ENCODE data around the gene SLC25A4.
"Not testable (repeated sequence)": the region's sequence is repeated elsewhere in the genome, so short reads cannot be mapped to it uniquely, and the experiment has no call there.

SLC25A4 gene

DNA sequence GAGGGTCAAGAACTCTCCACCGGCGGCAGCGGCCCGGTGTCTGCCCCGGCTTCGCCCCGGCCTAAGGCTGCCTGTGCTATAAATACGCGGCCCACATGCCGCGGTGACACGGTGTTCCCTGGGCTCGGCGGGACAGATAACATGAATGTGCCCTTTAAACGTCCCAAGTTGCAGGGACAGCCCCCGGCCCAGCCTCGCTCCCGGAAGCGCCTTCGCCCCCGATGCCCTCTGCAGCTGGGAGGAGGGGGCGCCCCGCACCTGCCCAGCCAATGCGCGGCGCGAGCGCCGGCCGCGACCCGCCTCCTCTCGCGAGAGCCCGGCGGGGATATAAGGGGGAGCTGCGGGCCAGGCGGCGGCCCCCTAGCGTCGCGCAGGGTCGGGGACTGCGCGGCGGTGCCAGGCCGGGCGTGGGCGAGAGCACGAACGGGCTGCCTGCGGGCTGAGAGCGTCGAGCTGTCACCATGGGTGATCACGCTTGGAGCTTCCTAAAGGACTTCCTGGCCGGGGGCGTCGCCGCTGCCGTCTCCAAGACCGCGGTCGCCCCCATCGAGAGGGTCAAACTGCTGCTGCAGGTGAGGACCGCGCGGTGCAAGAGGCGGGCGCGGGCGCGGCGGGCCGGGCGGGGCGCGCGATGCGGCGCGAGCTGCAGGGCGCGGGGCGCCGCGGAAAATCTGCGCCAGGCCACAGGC lies at the start of gene SLC25A4:
Gene SLC25A4 (plus strand): TSS at position 355 of the 689 bp plus-strand sequence. CDS start 107 bp downstream, at position 462.
- peak; percentile 57 to 58 for DNase-seq (ENCODE audit: low read depth in 2 of 2)

GRCh38 chr4:185093603-185094002 lies 49.5 kb upstream of the SLC25A4 start:
- DNase-seq (ENCODE audit: low read depth in 2 of 2), result no peak

- DNase-seq (ENCODE audit: low read depth in 2 of 2), result no peak
Measured at GRCh38 chr4:185096032-185096653, 46.9 kb upstream of the SLC25A4 start.

DNA sequence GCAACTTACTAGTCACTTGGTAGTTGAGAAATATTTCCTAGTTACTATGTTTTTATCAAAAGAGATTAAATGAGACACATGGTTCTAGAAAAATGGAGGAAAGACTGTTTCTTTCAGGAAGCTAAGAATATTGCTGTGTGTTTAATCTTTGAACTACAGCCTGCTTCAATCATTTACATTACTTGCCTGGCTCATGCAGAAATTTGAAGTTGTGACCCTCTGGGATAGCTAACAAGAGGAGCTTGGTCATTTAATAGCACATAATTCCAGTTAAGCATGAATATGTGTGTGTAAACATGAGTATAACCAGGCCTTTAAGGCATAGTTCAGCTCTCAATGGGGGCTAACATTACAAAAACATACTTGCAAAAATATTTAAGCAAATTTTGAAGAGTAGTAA lies 44.6 kb upstream of the SLC25A4 start:
- no peak for DNase-seq (ENCODE audit: low read depth in 2 of 2)

- DNase-seq (ENCODE audit: low read depth in 2 of 2), result no peak
Measured at GRCh38 chr4:185099024-185099682, 43.9 kb upstream of the SLC25A4 start.

- DNase-seq (ENCODE audit: low read depth in 2 of 2), result no peak
Measured at GRCh38 chr4:185099940-185100339, 43.1 kb upstream of the SLC25A4 start.

DNA sequence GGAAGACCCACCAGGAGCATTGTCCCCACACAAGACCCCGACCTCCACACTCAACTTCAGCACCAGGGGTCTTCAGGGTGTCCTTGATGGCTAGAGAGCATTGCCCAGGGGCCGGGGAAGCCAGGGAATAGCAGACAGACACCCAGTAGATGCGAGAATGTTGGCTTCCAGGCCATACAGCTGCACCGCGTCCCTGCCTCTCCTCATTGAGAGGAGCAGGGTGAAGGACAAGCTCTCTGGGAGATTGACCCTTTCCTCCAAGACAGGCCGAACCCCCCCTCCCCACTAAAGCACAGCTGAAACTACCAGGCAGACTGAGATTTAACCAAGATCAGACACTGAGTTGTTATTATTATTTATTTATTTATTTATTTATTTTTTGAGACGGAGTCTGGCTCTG lies 42.6 kb upstream of the SLC25A4 start:
- no peak for DNase-seq (ENCODE audit: low read depth in 2 of 2)

DNA sequence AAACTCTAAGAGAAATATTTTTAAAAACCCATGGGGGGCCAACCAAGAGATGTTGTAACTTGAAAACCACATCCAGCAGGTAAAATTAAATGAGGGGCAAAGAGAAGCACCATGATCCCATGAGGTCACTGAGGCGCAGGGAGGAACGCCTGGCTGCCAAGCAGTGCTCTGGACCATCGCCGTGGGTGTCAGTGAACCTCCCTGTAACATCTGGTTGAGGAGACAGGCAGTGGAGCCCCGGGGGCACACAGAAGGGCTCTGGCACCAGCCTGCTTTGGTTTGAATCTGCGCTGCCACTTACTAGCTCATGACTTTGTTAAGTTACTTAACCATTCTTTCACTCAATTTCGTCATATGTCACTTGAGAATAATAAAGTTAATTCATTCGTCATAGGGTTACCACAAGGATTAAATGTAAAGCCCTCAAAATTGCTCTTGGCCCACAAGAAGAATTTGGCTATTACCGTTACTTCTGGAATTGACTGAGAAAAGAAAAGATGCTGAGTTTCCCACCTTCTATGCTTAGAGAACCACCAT lies 41.6 kb upstream of the SLC25A4 start:
- DNase-seq (ENCODE audit: low read depth in 2 of 2), result no peak

- DNase-seq (ENCODE audit: low read depth in 2 of 2), result no peak
Measured at GRCh38 chr4:185104733-185105132, 38.3 kb upstream of the SLC25A4 start.

DNA sequence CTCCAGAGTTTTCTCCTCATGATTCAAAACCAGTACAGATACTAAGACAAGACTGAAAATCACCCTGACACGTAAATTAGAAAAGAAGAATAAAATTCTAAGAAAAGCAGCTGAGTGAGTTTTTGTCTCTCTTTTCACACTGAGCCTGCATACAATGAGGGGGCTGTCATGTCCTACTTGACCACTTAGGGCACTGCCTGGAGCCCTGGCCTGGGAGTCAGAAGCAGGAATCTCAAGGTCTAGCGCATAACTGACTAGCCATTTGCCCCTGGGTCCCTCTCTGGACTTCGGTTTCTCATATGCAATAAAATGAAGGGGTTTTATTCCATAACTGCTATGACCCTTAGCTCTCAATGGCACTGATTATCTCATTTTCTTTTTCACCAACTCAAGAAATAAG lies 36.7 kb upstream of the SLC25A4 start:
- no peak for DNase-seq (ENCODE audit: low read depth in 2 of 2)

- DNase-seq (ENCODE audit: low read depth in 2 of 2), result not testable (repeated sequence)
Measured at GRCh38 chr4:185107574-185107973, 35.5 kb upstream of the SLC25A4 start.

- DNase-seq (ENCODE audit: low read depth in 2 of 2), result no peak
Measured at GRCh38 chr4:185108185-185108584, 34.9 kb upstream of the SLC25A4 start.

- no peak for DNase-seq (ENCODE audit: low read depth in 2 of 2)
Measured at GRCh38 chr4:185108669-185109068, 34.4 kb upstream of the SLC25A4 start.

- no peak for DNase-seq (ENCODE audit: low read depth in 2 of 2)
Measured at GRCh38 chr4:185109736-185110135, 33.3 kb upstream of the SLC25A4 start.

DNA sequence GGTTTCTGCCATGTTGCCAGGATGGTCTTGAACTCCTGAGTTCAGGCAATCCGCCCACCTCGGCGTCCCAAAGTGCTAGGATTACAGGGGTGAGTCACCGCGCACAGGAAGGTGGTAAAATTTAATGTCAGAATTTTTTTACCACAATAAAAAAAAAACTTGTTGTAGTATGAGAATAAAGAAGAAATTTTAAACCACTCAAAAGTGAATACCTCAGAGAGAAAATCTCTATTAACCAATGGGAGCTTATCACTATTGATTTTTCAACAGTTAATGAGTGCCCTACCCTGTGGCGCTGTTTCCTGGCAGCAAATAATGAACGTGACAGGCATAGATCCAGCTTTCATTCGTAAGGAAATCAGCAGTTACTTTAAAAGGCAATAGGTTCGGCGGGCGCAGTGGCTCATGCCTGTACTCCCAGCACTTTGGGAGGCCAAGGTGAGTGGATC lies 32.7 kb upstream of the SLC25A4 start:
- no peak for DNase-seq (ENCODE audit: low read depth in 2 of 2)

DNA sequence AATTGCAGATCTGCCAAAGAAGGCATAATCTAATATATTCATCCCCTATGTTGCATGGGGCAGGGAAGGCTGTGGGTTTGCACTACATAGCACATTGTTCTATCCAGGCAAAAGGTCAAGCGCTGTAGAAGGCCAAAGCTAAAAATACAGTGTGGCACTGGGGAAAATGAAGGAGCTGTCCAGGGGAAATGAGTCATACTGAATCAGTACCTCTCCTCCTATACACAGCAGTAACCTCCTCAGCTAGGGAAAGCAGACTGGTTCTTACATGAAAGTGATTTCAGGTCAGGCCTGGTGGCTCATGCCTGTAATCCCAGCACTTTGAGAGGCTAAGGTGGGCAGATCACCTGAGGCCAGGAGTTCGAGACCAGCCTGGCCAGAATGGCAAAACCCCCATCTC lies 31.0 kb upstream of the SLC25A4 start:
- DNase-seq (ENCODE audit: low read depth in 2 of 2), result no peak

- DNase-seq (ENCODE audit: low read depth in 2 of 2), result no peak
Measured at GRCh38 chr4:185113340-185113739, 29.7 kb upstream of the SLC25A4 start.

DNA sequence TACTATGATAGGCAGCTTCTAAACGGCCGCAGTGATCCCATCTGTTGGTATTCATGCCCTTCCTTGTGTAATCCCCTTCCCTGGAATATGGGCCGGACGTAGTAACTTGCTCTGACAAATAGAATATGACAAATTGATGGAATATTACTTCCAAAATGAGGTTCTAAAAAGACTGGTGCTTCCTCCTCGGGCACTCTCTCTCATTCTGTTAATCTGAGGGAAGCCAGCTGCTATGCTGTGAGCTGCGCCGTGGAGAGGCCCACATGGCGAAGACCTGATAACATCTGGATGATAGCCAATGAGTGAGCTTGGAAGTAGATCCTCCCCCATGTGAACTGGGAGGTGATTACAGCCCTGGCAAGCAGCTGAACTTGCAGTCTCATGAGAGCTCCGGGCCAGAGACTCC lies 27.2 kb upstream of the SLC25A4 start:
- no peak for DNase-seq (ENCODE audit: low read depth in 2 of 2)

- no peak for DNase-seq (ENCODE audit: low read depth in 2 of 2)
Measured at GRCh38 chr4:185117300-185117934, 25.6 kb upstream of the SLC25A4 start.

- DNase-seq (ENCODE audit: low read depth in 2 of 2), result no peak
Measured at GRCh38 chr4:185118876-185119275, 24.2 kb upstream of the SLC25A4 start.

- DNase-seq (ENCODE audit: low read depth in 2 of 2), result not testable (repeated sequence)
Measured at GRCh38 chr4:185119467-185119866, 23.6 kb upstream of the SLC25A4 start.

DNA sequence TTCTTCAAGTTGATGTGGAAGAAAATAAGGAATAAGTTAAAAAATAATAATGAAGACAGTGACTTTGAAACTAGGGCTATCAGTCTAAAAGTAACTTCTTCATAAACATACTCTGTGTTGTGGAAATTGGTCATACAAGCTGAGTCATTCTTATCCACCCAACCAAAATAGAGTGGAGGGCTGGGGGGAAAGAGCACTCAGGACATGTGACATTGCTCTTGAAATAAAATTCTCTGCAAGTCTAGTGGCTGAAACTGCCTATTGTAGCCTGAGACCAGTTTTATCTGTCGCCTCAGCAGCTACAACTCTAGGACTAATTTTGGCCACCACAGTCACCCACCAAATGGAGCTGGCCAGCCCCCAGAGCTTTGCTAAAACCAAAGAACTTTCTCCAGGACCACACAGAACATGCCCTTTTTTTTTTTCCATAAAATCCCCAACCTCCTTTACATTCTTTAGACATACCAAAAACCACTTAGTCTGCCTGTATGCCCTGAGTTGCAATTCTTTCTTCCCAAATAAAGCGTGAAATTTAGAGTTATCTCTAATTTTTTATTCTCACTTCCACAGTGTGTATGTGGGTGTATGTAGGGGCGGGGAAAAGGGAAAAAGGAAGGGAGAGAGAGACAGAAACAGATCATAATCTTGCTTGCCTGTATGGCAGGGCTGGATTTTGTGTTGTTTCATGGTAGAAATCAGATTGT lies 23.0 kb upstream of the SLC25A4 start:
- no peak for DNase-seq (ENCODE audit: low read depth in 2 of 2)
